Measurements from ENCODE around the gene STX8.

Gene STX8

GRCh38 chr17:9233271-9233599 lies 342.4 kb downstream of the STX8 start:
- DNase-seq (ENCODE audit: insufficient read length, low spot score) (no peak), FAIRE-seq (no peak)
- no peak for TF ChIP-seq POLR2A (IDR thresholded peaks at IDR 0.05; ENCODE audit: low read depth, low read length)

GRCh38 chr17:9232591-9233270 lies 342.9 kb downstream of the STX8 start:
- no peak for TF ChIP-seq POLR2A (IDR thresholded peaks at IDR 0.05; ENCODE audit: low read depth, low read length)
- no peak for FAIRE-seq
- no peak for DNase-seq (ENCODE audit: insufficient read length, low spot score)

- FAIRE-seq (no peak), DNase-seq (ENCODE audit: insufficient read length, low spot score) (no peak)
- TF ChIP-seq POLR2A (IDR thresholded peaks at IDR 0.05; ENCODE audit: low read depth, low read length): no peak
Measured at GRCh38 chr17:9232155-9232475, 343.5 kb downstream of the STX8 start.

GRCh38 chr17:9231449-9232154 lies 344.0 kb downstream of the STX8 start:
- no peak for TF ChIP-seq POLR2A (IDR thresholded peaks at IDR 0.05; ENCODE audit: low read depth, low read length)

GRCh38 chr17:9230861-9231260 lies 344.8 kb downstream of the STX8 start:
- DNase-seq (ENCODE audit: insufficient read length, low spot score) (no peak), FAIRE-seq (no peak)
- no peak for TF ChIP-seq POLR2A (IDR thresholded peaks at IDR 0.05; ENCODE audit: low read depth, low read length)

More at GRCh38 chr17:9231449-9232154, 344.0 kb downstream of the STX8 start:
- DNase-seq (ENCODE audit: insufficient read length, low spot score): no peak
- FAIRE-seq: no peak

- no peak for TF ChIP-seq POLR2A (IDR thresholded peaks at IDR 0.05; ENCODE audit: low read depth, low read length)
- DNase-seq (ENCODE audit: insufficient read length, low spot score) (no peak), FAIRE-seq (no peak)
Measured at GRCh38 chr17:9230346-9230745, 345.3 kb downstream of the STX8 start.

- FAIRE-seq (no peak), DNase-seq (ENCODE audit: insufficient read length, low spot score) (no peak)
- TF ChIP-seq POLR2A (IDR thresholded peaks at IDR 0.05; ENCODE audit: low read depth, low read length): no peak
Measured at GRCh38 chr17:9229826-9230201, 345.8 kb downstream of the STX8 start.

GRCh38 chr17:9229160-9229825 lies 346.3 kb downstream of the STX8 start:
- TF ChIP-seq POLR2A (IDR thresholded peaks at IDR 0.05; ENCODE audit: low read depth, low read length): no peak
- FAIRE-seq (no peak), DNase-seq (ENCODE audit: insufficient read length, low spot score) (no peak)

- FAIRE-seq (no peak), DNase-seq (ENCODE audit: insufficient read length, low spot score) (no peak)
- TF ChIP-seq POLR2A (IDR thresholded peaks at IDR 0.05; ENCODE audit: low read depth, low read length): no peak
Measured at GRCh38 chr17:9228408-9229159, 347.0 kb downstream of the STX8 start.

GRCh38 chr17:9227819-9228407 lies 347.7 kb downstream of the STX8 start:
- no peak for FAIRE-seq
- no peak for DNase-seq (ENCODE audit: insufficient read length, low spot score)
- no peak for TF ChIP-seq POLR2A (IDR thresholded peaks at IDR 0.05; ENCODE audit: low read depth, low read length)

GRCh38 chr17:9226794-9227135 lies 348.9 kb downstream of the STX8 start:
- no peak for TF ChIP-seq POLR2A (IDR thresholded peaks at IDR 0.05; ENCODE audit: low read depth, low read length)
- FAIRE-seq (no peak), DNase-seq (ENCODE audit: insufficient read length, low spot score) (no peak)

- TF ChIP-seq POLR2A (IDR thresholded peaks at IDR 0.05; ENCODE audit: low read depth, low read length): no peak
- DNase-seq (ENCODE audit: insufficient read length, low spot score) (no peak), FAIRE-seq (no peak)
Measured at GRCh38 chr17:9226130-9226793, 349.4 kb downstream of the STX8 start.

GRCh38 chr17:9225305-9226101 lies 350.1 kb downstream of the STX8 start:
- no peak for TF ChIP-seq POLR2A (IDR thresholded peaks at IDR 0.05; ENCODE audit: low read depth, low read length)
- FAIRE-seq: no peak

More at GRCh38 chr17:9225305-9226101, 350.1 kb downstream of the STX8 start:
- no peak for DNase-seq (ENCODE audit: insufficient read length, low spot score)
